ENCODE data around the gene CACNA1H. TPM values are rescaled to one million over a fixed set of nuclear protein-coding genes. Genes with fewer than 3 reads are reported as not detected.
"Not testable (repeated sequence)": the region's sequence is repeated elsewhere in the genome, so short reads cannot be mapped to it uniquely, and the experiment has no call there.

CACNA1H gene
- total RNA-seq, 1 donor from 2014 or later, result 0.05 TPM

- no peak for DNase-seq
- Mint-ChIP-seq H3K9me3 (no peaks in the 10 kb centered on the region), H3K27me3 (no peaks in the 10 kb centered on the region), H3K4me1 (no peaks in the 10 kb centered on the region), H3K27ac (no peak overlapping the region), H3K4me3 (no peak overlapping the region), H3K36me3 (ENCODE audit: low read depth) (no peaks in the 10 kb centered on the region)
- intact Hi-C loops (cut with micrococcal nuclease), result no loop called here
Measured at GRCh38 chr16:1222553-1223354, 69.8 kb downstream of the CACNA1H start.

GRCh38 chr16:1223355-1224214 is 70.7 kb downstream of the CACNA1H start:
- H3K36me3 Mint-ChIP-seq (ENCODE audit: low read depth), result no peaks in the 10 kb centered on the region
- no peak overlapping the region for H3K4me3 Mint-ChIP-seq
- intact Hi-C loops (cut with micrococcal nuclease), result no loop called here
- DNase-seq, result no peak
- no peaks in the 10 kb centered on the region for H3K27me3 Mint-ChIP-seq
- H3K4me1 Mint-ChIP-seq, result no peaks in the 10 kb centered on the region
- no peak overlapping the region for H3K27ac Mint-ChIP-seq
- H3K9me3 Mint-ChIP-seq, result no peaks in the 10 kb centered on the region

DNA sequence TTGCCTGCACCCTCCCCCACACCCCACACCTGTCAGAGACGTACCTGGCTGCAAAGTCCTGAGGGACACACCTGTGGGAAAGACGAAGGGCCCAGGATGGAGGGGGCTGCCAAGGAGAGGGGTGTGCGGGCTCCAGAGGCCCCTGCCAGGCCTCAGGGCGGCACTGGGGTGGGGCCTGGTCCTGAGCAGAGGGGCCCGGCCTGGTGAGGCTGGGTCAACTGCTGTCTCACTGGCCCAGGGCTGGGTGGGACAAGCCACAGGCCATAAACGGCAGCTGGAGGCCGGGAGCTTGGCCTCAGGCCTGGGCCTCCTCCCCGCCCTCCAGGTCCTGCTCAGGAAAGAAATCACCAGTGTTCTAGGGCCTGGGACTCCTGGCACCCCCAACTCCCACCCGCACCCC is 71.7 kb downstream of the CACNA1H start:
- Mint-ChIP-seq H3K4me3 (no peak overlapping the region), H3K4me1 (no peaks in the 10 kb centered on the region), H3K27me3 (no peaks in the 10 kb centered on the region), H3K27ac (no peak overlapping the region), H3K36me3 (ENCODE audit: low read depth) (no peaks in the 10 kb centered on the region), H3K9me3 (no peaks in the 10 kb centered on the region)
- DNase-seq, result no peak
- intact Hi-C loops (cut with micrococcal nuclease), result no loop called here

DNA sequence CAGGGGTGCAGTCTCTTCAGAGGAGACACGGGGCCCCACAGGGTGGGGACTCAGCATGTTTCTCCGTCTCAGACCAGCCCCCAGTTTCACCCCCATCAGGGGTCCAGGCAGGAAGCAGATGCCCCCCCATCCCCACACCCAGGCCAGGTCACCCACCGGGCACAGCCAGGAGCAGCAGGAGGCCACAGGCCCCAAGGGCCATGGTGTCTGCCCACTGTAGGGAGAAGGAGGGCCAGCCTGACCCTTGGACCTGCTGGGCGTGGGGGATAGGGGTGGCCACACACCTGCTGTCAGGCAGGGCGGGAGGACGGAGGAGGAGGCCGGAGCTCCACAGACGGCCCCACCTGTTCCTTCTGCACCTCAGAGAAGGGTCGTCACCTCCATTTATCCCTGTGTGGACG is 72.1 kb downstream of the CACNA1H start, which contains the start of gene TPSG1:
Gene TPSG1, minus strand, starts transcription at position 218 of the 401 bp plus-strand sequence. Its CDS starts 16 bp downstream, at position 202.
- Mint-ChIP-seq H3K27me3 (no peaks in the 10 kb centered on the region), H3K4me1 (no peaks in the 10 kb centered on the region), H3K27ac (no peak within 1 kb of the TSS), H3K36me3 (ENCODE audit: low read depth) (no peaks in the 10 kb centered on the region), H3K4me3 (no peak within 1 kb of the TSS), H3K9me3 (no peaks in the 10 kb centered on the region)
- DNase-seq, result no peak
- intact Hi-C loops (cut with micrococcal nuclease), result no loop called here

DNA sequence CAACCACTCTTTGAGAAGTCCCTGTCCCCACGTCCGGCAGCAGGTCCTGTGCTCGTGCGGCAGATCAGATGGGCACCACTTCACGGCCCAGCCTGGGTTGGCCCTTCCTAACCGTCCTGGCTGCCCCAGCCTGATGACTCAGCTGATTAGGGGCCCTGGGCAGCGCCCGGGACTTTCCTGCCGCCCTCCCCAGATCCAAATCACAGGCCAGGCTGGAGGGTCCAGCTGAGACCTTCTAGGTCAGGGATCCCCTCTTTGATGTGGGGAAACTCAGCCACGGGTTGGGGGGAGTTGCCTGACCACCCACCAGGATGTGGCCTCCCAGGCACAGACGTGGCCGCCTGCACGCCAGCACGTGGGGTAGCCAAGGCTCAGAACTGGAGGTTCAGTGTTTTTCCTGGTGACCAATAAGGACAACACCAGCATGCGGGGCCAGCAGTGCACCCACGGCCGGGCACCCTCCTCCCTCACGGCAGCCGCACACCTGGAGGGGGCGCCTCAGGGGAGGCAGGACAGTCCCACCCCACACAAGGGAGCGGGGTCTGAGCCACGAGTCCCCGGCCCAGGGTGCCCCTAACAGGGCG is 72.9 kb downstream of the CACNA1H start:
- intact Hi-C loops (cut with micrococcal nuclease); H3K27ac Mint-ChIP-seq; DNase-seq; H3K4me3 Mint-ChIP-seq; H3K36me3 Mint-ChIP-seq (ENCODE audit: low read depth); H3K27me3 Mint-ChIP-seq; H3K9me3 Mint-ChIP-seq; H3K4me1 Mint-ChIP-seq: not testable (repeated sequence)

GRCh38 chr16:1226692-1227091 is 73.8 kb downstream of the CACNA1H start:
- H3K27me3 Mint-ChIP-seq; H3K9me3 Mint-ChIP-seq; H3K36me3 Mint-ChIP-seq (ENCODE audit: low read depth); H3K4me1 Mint-ChIP-seq; intact Hi-C loops (cut with micrococcal nuclease); DNase-seq; H3K27ac Mint-ChIP-seq; H3K4me3 Mint-ChIP-seq: not testable (repeated sequence)

- H3K4me1 Mint-ChIP-seq; H3K9me3 Mint-ChIP-seq; DNase-seq; intact Hi-C loops (cut with micrococcal nuclease); H3K4me3 Mint-ChIP-seq; H3K36me3 Mint-ChIP-seq (ENCODE audit: low read depth); H3K27me3 Mint-ChIP-seq; H3K27ac Mint-ChIP-seq: not testable (repeated sequence)
Measured at GRCh38 chr16:1228227-1228626, 75.3 kb downstream of the CACNA1H start.

- intact Hi-C loops (cut with micrococcal nuclease); H3K9me3 Mint-ChIP-seq; H3K36me3 Mint-ChIP-seq (ENCODE audit: low read depth); H3K4me1 Mint-ChIP-seq; DNase-seq; H3K4me3 Mint-ChIP-seq; H3K27ac Mint-ChIP-seq; H3K27me3 Mint-ChIP-seq: not testable (repeated sequence)
Measured at GRCh38 chr16:1229476-1229875, 76.6 kb downstream of the CACNA1H start.

DNA sequence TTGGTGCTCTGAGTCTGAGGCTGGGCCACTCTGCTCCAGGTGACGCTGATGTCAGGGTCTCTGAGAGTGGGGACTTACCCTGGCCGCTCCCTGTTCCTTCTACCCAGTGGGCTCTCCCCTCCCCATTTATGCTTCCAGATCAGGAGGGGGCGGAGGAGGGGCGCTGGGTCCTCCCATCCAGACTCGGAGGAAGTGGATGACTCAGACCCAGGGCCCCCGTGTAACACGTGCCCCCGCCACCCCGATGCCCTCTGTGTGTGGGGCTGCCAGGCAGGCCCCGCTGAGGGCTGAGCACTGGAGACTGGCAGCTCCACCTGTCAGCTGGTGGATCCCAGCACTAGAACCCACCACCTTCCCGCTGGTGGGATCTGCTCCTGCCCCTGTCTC is 77.2 kb downstream of the CACNA1H start, which contains the start of gene TPSB2:
Gene TPSB2, minus strand, starts transcription at position 101 of the 387 bp plus-strand sequence. CDS start 233 bp downstream, outside the sequence.
- H3K9me3 Mint-ChIP-seq; DNase-seq; intact Hi-C loops (cut with micrococcal nuclease); H3K27ac Mint-ChIP-seq; H3K4me3 Mint-ChIP-seq; H3K36me3 Mint-ChIP-seq (ENCODE audit: low read depth); H3K4me1 Mint-ChIP-seq; H3K27me3 Mint-ChIP-seq: not testable (repeated sequence)

DNA sequence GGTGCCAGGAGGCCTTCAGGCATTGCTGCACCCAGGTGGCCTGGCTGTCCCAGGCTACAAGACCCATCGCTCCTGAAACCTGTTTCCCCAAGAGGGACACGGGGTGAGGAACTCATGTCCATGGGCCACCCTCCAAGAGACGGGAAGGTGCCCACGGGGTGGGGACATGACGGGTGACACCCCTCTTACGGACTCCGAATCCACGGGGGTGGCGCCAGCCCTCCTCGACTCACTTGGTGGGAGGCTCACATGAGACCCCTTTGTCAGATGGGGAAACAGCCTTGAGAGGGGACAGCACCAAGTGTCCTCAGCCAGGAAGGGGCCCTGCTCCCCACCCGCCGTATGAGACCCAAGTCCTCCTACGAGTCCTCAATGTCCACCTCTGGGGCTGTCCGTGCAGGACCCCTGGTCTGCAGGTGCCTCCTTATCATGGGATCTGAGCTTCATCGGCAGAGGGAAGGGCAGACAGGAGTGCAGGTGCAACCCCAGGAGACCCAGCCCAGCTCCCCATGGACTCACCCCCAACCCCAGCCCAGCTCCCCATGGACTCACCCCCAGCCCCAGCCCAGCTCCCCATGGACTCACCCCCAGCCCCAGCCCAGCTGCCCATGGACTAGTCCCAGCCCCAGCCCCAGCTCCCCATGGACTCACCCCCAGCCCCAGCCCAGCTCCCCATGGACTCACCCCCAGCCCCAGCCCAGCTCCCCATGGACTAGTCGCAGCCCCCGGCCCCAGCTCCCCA is 77.7 kb downstream of the CACNA1H start:
- H3K36me3 Mint-ChIP-seq (ENCODE audit: low read depth); H3K27me3 Mint-ChIP-seq; intact Hi-C loops (cut with micrococcal nuclease); H3K4me3 Mint-ChIP-seq; H3K4me1 Mint-ChIP-seq; H3K9me3 Mint-ChIP-seq; DNase-seq; H3K27ac Mint-ChIP-seq: not testable (repeated sequence)

DNA sequence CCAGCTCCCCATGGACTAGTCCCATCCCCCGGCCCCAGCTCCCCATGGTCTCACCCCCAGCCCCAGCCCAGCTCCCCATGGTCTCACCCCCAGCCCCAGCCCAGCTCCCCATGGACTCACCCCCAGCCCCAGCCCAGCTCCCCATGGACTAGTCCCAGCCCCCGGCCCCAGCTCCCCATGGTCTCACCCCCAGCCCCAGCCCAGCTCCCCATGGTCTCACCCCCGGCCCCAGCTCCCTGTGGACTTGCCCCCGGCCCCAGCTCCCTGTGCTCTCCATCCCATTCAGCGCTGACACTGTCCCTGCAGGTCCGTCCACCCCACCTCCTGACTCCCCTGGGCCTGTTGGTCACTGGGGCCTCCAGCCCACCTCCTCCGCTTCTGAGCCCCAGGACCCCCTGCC is 78.4 kb downstream of the CACNA1H start:
- H3K9me3 Mint-ChIP-seq; H3K4me3 Mint-ChIP-seq; intact Hi-C loops (cut with micrococcal nuclease); H3K36me3 Mint-ChIP-seq (ENCODE audit: low read depth); H3K27ac Mint-ChIP-seq; H3K27me3 Mint-ChIP-seq; DNase-seq; H3K4me1 Mint-ChIP-seq: not testable (repeated sequence)

DNA sequence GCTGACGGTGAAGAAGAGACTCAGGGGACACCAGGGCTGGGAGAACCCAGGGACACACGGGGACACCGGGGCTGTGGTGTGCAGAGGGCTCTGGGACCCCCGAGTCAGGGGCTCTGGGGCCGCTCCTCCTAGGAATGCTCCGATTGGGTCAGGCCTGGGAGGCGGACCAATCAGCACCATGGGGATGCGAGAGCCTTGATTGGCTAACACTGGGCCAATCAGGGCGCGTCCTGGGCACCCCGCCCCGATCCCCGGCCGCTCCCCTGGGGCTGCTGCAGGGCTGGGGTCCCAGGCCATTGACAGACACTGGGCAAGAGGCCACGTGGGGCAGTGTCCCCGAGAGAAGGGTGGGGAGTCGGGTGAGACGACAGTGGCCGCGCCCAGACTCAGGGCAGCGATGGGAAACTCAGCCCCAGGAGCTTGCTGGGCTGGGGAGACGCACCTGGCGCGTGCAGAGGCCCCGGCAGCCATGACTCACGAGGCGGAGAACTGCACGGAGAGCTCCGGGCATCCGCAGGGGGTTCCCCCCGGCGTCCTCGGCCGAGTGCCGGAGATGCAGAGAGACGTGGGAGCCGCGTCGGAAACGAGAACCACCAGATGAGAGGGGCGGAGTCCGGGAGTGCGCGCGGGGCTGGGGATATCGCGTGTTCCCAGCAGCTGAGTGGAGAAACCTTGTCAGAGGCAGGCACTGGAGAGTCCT is 79.3 kb downstream of the CACNA1H start:
- DNase-seq; H3K9me3 Mint-ChIP-seq; H3K27ac Mint-ChIP-seq; H3K36me3 Mint-ChIP-seq (ENCODE audit: low read depth); H3K4me1 Mint-ChIP-seq; H3K4me3 Mint-ChIP-seq; H3K27me3 Mint-ChIP-seq; intact Hi-C loops (cut with micrococcal nuclease): not testable (repeated sequence)

DNA sequence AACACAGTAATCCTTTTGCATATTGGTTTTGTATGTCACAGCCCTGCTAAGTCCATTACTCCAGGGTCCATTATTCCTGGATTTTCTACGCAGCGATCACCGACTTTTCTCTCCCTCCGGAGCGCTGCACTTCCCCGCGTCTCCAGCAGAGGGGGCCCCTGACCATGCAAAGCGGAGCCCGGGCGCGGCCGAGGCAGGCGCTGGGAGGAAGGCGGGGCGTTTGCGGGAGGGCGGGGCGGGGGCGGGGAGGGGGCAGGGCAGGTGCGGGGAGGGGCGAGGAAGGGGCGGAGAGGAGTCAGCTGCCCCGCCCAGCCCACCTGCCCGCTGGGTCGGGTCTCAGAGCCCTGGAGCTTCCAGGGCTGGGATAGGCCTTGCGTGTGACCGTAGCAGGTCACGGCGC is 83.8 kb downstream of the CACNA1H start:
- intact Hi-C loops (cut with micrococcal nuclease); H3K4me3 Mint-ChIP-seq; H3K36me3 Mint-ChIP-seq (ENCODE audit: low read depth); H3K27ac Mint-ChIP-seq; H3K4me1 Mint-ChIP-seq; H3K9me3 Mint-ChIP-seq; DNase-seq; H3K27me3 Mint-ChIP-seq: not testable (repeated sequence)
